ENCODE measurements around the gene VSIG10.

DNA sequence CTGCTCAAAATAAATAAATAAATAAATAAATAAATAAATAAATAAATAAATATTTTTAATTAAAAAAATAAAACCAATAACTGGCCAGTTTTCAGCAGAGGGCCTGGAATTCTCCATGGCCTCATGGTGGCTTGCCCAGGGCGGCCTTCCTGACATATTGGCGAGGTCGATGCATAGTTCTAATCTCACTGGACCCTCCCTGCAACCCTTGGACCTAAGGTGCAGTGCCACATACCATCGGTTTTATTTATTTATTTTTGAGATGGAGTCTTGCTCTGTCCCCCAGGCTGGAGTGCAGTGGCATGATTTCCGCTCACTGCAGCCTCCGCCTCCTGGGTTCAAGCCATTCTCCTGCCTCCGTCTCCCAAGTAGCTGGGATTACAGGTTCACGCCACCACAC, 3.9 kb upstream of the VSIG10 start:
- TF ChIP-seq ZNF394 (tag by site-specific recombination; IDR thresholded peaks at IDR 0.05; ENCODE audit: borderline replicate concordance): peak; percentile 27; the same call in 1 of the 2 replicates
- TF ChIP-seq, protein P1, sequence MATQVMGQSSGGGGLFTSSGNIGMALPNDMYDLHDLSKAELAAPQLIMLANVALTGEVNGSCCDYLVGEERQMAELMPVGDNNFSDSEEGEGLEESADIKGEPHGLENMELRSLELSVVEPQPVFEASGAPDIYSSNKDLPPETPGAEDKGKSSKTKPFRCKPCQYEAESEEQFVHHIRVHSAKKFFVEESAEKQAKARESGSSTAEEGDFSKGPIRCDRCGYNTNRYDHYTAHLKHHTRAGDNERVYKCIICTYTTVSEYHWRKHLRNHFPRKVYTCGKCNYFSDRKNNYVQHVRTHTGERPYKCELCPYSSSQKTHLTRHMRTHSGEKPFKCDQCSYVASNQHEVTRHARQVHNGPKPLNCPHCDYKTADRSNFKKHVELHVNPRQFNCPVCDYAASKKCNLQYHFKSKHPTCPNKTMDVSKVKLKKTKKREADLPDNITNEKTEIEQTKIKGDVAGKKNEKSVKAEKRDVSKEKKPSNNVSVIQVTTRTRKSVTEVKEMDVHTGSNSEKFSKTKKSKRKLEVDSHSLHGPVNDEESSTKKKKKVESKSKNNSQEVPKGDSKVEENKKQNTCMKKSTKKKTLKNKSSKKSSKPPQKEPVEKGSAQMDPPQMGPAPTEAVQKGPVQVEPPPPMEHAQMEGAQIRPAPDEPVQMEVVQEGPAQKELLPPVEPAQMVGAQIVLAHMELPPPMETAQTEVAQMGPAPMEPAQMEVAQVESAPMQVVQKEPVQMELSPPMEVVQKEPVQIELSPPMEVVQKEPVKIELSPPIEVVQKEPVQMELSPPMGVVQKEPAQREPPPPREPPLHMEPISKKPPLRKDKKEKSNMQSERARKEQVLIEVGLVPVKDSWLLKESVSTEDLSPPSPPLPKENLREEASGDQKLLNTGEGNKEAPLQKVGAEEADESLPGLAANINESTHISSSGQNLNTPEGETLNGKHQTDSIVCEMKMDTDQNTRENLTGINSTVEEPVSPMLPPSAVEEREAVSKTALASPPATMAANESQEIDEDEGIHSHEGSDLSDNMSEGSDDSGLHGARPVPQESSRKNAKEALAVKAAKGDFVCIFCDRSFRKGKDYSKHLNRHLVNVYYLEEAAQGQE (tag by site-specific recombination; IDR thresholded peaks at IDR 0.05): no peak
- TF ChIP-seq, protein P2, sequence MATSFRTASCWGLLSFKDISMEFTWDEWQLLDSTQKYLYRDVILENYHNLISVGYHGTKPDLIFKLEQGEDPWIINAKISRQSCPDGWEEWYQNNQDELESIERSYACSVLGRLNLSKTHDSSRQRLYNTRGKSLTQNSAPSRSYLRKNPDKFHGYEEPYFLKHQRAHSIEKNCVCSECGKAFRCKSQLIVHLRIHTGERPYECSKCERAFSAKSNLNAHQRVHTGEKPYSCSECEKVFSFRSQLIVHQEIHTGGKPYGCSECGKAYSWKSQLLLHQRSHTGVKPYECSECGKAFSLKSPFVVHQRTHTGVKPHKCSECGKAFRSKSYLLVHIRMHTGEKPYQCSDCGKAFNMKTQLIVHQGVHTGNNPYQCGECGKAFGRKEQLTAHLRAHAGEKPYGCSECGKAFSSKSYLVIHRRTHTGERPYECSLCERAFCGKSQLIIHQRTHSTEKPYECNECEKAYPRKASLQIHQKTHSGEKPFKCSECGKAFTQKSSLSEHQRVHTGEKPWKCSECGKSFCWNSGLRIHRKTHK (tag by site-specific recombination; IDR thresholded peaks at IDR 0.05): no peak
- no peak for TF ChIP-seq ZNF157 (tag by site-specific recombination; IDR thresholded peaks at IDR 0.05)
- TF ChIP-seq SP2 (tag by site-specific recombination; IDR thresholded peaks at IDR 0.05): no peak
- TF ChIP-seq, protein P3, sequence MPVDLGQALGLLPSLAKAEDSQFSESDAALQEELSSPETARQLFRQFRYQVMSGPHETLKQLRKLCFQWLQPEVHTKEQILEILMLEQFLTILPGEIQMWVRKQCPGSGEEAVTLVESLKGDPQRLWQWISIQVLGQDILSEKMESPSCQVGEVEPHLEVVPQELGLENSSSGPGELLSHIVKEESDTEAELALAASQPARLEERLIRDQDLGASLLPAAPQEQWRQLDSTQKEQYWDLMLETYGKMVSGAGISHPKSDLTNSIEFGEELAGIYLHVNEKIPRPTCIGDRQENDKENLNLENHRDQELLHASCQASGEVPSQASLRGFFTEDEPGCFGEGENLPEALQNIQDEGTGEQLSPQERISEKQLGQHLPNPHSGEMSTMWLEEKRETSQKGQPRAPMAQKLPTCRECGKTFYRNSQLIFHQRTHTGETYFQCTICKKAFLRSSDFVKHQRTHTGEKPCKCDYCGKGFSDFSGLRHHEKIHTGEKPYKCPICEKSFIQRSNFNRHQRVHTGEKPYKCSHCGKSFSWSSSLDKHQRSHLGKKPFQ (tag by site-specific recombination; IDR thresholded peaks at IDR 0.05): no peak
- TF ChIP-seq ZFP3 (tag by site-specific recombination; IDR thresholded peaks at IDR 0.05; ENCODE audit: low read depth): no peak
- TF ChIP-seq, protein P4, sequence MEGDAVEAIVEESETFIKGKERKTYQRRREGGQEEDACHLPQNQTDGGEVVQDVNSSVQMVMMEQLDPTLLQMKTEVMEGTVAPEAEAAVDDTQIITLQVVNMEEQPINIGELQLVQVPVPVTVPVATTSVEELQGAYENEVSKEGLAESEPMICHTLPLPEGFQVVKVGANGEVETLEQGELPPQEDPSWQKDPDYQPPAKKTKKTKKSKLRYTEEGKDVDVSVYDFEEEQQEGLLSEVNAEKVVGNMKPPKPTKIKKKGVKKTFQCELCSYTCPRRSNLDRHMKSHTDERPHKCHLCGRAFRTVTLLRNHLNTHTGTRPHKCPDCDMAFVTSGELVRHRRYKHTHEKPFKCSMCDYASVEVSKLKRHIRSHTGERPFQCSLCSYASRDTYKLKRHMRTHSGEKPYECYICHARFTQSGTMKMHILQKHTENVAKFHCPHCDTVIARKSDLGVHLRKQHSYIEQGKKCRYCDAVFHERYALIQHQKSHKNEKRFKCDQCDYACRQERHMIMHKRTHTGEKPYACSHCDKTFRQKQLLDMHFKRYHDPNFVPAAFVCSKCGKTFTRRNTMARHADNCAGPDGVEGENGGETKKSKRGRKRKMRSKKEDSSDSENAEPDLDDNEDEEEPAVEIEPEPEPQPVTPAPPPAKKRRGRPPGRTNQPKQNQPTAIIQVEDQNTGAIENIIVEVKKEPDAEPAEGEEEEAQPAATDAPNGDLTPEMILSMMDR (tag by site-specific recombination; IDR thresholded peaks at IDR 0.05): no peak
- no peak for TF ChIP-seq ZNF610 (tag by site-specific recombination; IDR thresholded peaks at IDR 0.05; ENCODE audit: borderline replicate concordance)
- TF ChIP-seq, protein P5, sequence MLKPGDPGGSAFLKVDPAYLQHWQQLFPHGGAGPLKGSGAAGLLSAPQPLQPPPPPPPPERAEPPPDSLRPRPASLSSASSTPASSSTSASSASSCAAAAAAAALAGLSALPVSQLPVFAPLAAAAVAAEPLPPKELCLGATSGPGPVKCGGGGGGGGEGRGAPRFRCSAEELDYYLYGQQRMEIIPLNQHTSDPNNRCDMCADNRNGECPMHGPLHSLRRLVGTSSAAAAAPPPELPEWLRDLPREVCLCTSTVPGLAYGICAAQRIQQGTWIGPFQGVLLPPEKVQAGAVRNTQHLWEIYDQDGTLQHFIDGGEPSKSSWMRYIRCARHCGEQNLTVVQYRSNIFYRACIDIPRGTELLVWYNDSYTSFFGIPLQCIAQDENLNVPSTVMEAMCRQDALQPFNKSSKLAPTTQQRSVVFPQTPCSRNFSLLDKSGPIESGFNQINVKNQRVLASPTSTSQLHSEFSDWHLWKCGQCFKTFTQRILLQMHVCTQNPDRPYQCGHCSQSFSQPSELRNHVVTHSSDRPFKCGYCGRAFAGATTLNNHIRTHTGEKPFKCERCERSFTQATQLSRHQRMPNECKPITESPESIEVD (tag by site-specific recombination; IDR thresholded peaks at IDR 0.05): no peak
- no peak for TF ChIP-seq ZNF670 (tag by site-specific recombination; IDR thresholded peaks at IDR 0.05; ENCODE audit: low read depth)
- no peak for TF ChIP-seq ZNF785 (tag by site-specific recombination; IDR thresholded peaks at IDR 0.05)
- TF ChIP-seq ZNF239 (tag by site-specific recombination; IDR thresholded peaks at IDR 0.05): no peak
